WTC11 (cell line): ENCODE results near the gene LMO1. TPM values are rescaled to one million over a fixed set of nuclear protein-coding genes. Genes with fewer than 3 reads are reported as not detected.

ENCODE experiments used
- ATAC-seq: fragments of 200-7000 bp; cut with Tn5 transposase; 2 replicates; pipeline ENCODE4 v1.10.0; 2021; ENCODE audit warnings: mild to moderate bottlenecking, moderate library complexity
- CTCF ChIA-PET: fragments of 300-600 bp; sonication (Branson Sonifier 250); formaldehyde crosslinking; loops from one replicate; lab custom pipeline; 2021; ENCODE audit warnings: antibody characterized with exemption; lab: Charles Lee
- POLR2A ChIA-PET: fragments of 350-600 bp; sonication (Branson Sonifier 250); formaldehyde crosslinking; loops from one replicate; lab custom pipeline; 2021; ENCODE audit warnings: antibody characterized with exemption; lab: Charles Lee
- DNase-seq: peaks from one replicate; pipeline ENCODE4 v3.0.0; 2021; ENCODE audit warnings: low spot score
- H3K27ac Mint-ChIP-seq: 2 replicates; pipeline ENCODE4 v1.8.0; 2021; ENCODE audit warnings: mixed read lengths
- H3K27me3 Mint-ChIP-seq: 2 replicates; pipeline ENCODE4 v1.8.0; 2021; ENCODE audit warnings: low read depth, mild to moderate bottlenecking, moderate library complexity, mixed read lengths
- H3K36me3 Mint-ChIP-seq: 2 replicates; pipeline ENCODE4 v1.8.0; 2021; ENCODE audit warnings: mixed read lengths
- H3K4me1 Mint-ChIP-seq: 2 replicates; pipeline ENCODE4 v1.8.0; 2022; ENCODE audit warnings: mixed read lengths
- H3K4me3 Mint-ChIP-seq: 2 replicates; pipeline ENCODE4 v1.8.0; 2021; ENCODE audit warnings: mild to moderate bottlenecking, moderate library complexity, mixed read lengths
- H3K9me3 Mint-ChIP-seq: 2 replicates; pipeline ENCODE4 v1.8.0; 2021; ENCODE audit warnings: mixed read lengths
- AFF4 ChIP-seq: sonication (generic); formaldehyde crosslinking; IDR thresholded peaks from 2 replicates; pipeline ENCODE4 v1.8.1; 2023; ENCODE audit warnings: mild to moderate bottlenecking, missing genetic modification reagents, borderline replicate concordance
- ARID4B ChIP-seq: sonication (generic); formaldehyde crosslinking; IDR thresholded peaks from 2 replicates; pipeline ENCODE4 v1.8.0; 2023; ENCODE audit warnings: missing genetic modification reagents, mild to moderate bottlenecking, borderline replicate concordance
- ATF1 ChIP-seq: sonication (generic); formaldehyde crosslinking; IDR thresholded peaks from 2 replicates; pipeline ENCODE4 v1.8.1; 2023; ENCODE audit warnings: mild to moderate bottlenecking, moderate library complexity, missing genetic modification reagents
- CREM ChIP-seq: sonication (generic); formaldehyde crosslinking; IDR thresholded peaks from 2 replicates; pipeline ENCODE4 v1.8.1; 2022; ENCODE audit warnings: mild to moderate bottlenecking, missing genetic modification reagents, moderate library complexity
- E2F1 ChIP-seq: sonication (generic); formaldehyde crosslinking; IDR thresholded peaks from 2 replicates; pipeline ENCODE4 v1.8.0; 2022; ENCODE audit warnings: mild to moderate bottlenecking, missing genetic modification reagents
- E2F5 ChIP-seq: sonication (generic); formaldehyde crosslinking; IDR thresholded peaks from 2 replicates; pipeline ENCODE4 v1.8.1; 2022; ENCODE audit warnings: mild to moderate bottlenecking, moderate library complexity, missing genetic modification reagents
- ELF4 ChIP-seq: sonication (generic); formaldehyde crosslinking; IDR thresholded peaks from 2 replicates; pipeline ENCODE4 v1.8.1; 2022; ENCODE audit warnings: low read depth, mild to moderate bottlenecking, moderate library complexity, missing genetic modification reagents
- FOXP1 ChIP-seq: sonication (generic); formaldehyde crosslinking; IDR thresholded peaks from 2 replicates; pipeline ENCODE4 v1.8.0; 2022; ENCODE audit warnings: missing genetic modification reagents, mild to moderate bottlenecking, moderate library complexity, borderline replicate concordance
- MAX ChIP-seq: sonication (generic); formaldehyde crosslinking; IDR thresholded peaks from 2 replicates; pipeline ENCODE4 v1.8.0; 2022; ENCODE audit warnings: mild to moderate bottlenecking, missing genetic modification reagents
- NFATC4 ChIP-seq: fragments of 250-450 bp; sonication (Bioruptor Pico); IDR thresholded peaks from 2 replicates; pipeline ENCODE4 v1.9.0; 2021; ENCODE audit warnings: mild to moderate bottlenecking
- RORB ChIP-seq: fragments of 250-450 bp; sonication (Bioruptor Pico); IDR thresholded peaks from 2 replicates; pipeline ENCODE4 v1.9.0; 2021; ENCODE audit warnings: mild to moderate bottlenecking
- USF2 ChIP-seq: sonication (generic); formaldehyde crosslinking; IDR thresholded peaks from 2 replicates; pipeline ENCODE4 v1.8.1; 2023; ENCODE audit warnings: mild to moderate bottlenecking, missing genetic modification reagents, moderate library complexity
- ZBTB21 ChIP-seq: sonication (generic); formaldehyde crosslinking; IDR thresholded peaks from 2 replicates; pipeline ENCODE4 v1.8.1; 2023; ENCODE audit warnings: mild to moderate bottlenecking, missing genetic modification reagents, borderline replicate concordance
- ZMAT4 ChIP-seq: fragments of 250-450 bp; sonication (Bioruptor Pico); IDR thresholded peaks from 2 replicates; pipeline ENCODE4 v1.9.0; 2021; ENCODE audit warnings: mild to moderate bottlenecking
- ZNF232 ChIP-seq: sonication (generic); formaldehyde crosslinking; IDR thresholded peaks from 2 replicates; pipeline ENCODE4 v1.8.0; 2022; ENCODE audit warnings: mild to moderate bottlenecking, missing genetic modification reagents
- ZNF423 ChIP-seq: fragments of 250-450 bp; sonication (Bioruptor Pico); IDR thresholded peaks from 2 replicates; pipeline ENCODE4 v2.1.2; 2022; ENCODE audit warnings: mild to moderate bottlenecking, moderate library complexity
- ZNF512 ChIP-seq: sonication (generic); formaldehyde crosslinking; IDR thresholded peaks from 2 replicates; pipeline ENCODE4 v1.8.1; 2022; ENCODE audit warnings: missing genetic modification reagents, borderline replicate concordance
- ZSCAN18 ChIP-seq: fragments of 250-450 bp; sonication (Bioruptor Pico); IDR thresholded peaks from 2 replicates; pipeline ENCODE4 v2.1.2; 2022; ENCODE audit warnings: mild to moderate bottlenecking, moderate library complexity
- total RNA-seq: library from RNA; stranded (reverse); gene quantifications from 3 replicates; pipeline ENCODE4 v1.2.3, GENCODE V29; 2021

Gene LMO1
- total RNA-seq, 1 experiment from 2014 or later, result 0.44 TPM

GRCh38 chr11:8311366-8311765 lies 47.7 kb upstream of the LMO1 start:
- Mint-ChIP-seq H3K4me3 (no peak overlapping the region), H3K27ac (no peak overlapping the region), H3K9me3 (no peaks in the 10 kb centered on the region), H3K27me3 (no peaks in the 10 kb centered on the region), H3K4me1 (peaks cover 6% of the 10 kb centered on the region), H3K36me3 (no peaks in the 10 kb centered on the region)
- TF ChIP-seq RORB (CRISPR knock-in tag) (no peak), NFATC4 (CRISPR knock-in tag) (no peak), MAX (CRISPR knock-in tag) (no peak), ARID4B (CRISPR knock-in tag) (no peak), ZMAT4 (CRISPR knock-in tag) (no peak), FOXP1 (CRISPR knock-in tag) (no peak), ZNF512 (CRISPR knock-in tag) (no peak), USF2 (CRISPR knock-in tag) (no peak), E2F5 (CRISPR knock-in tag) (no peak)
- CTCF ChIA-PET, result no interaction called here
- POLR2A ChIA-PET, result no interaction called here
- DNase-seq (no peak), ATAC-seq (no peak)

GRCh38 chr11:8310743-8311298 lies 47.1 kb upstream of the LMO1 start:
- H3K4me1 Mint-ChIP-seq, result peaks cover 6% of the 10 kb centered on the region
- peak; percentile 28 for DNase-seq
- TF ChIP-seq ZNF423 (CRISPR knock-in tag) (no peak), MAX (CRISPR knock-in tag) (no peak), CREM (CRISPR knock-in tag) (no peak), ZBTB21 (CRISPR knock-in tag) (no peak), ELF4 (no peak), E2F1 (CRISPR knock-in tag) (no peak), RORB (CRISPR knock-in tag) (no peak), AFF4 (no peak), ZSCAN18 (CRISPR knock-in tag) (no peak), ZNF232 (no peak), ATF1 (CRISPR knock-in tag) (no peak)

More at GRCh38 chr11:8310743-8311298, 47.1 kb upstream of the LMO1 start:
- POLR2A ChIA-PET, result no interaction called here
- ATAC-seq, result peak; percentile 73
- Mint-ChIP-seq H3K4me3 (no peak overlapping the region), H3K36me3 (no peaks in the 10 kb centered on the region), H3K27me3 (no peaks in the 10 kb centered on the region), H3K9me3 (no peaks in the 10 kb centered on the region), H3K27ac (no peak overlapping the region)
- CTCF ChIA-PET, result interaction anchor here (1.4 kb wide), 1 partner anchor 47 kb away, joined by 9 read pairs; the partner anchor contains the start of gene LMO1
